Sigmoid colon (tissue), 7 donors: Measurements from ENCODE around the gene KLK10. TPM values are rescaled to one million over a fixed set of nuclear protein-coding genes. Genes with fewer than 3 reads are reported as not detected.

Experiments
- DNase-seq: peaks from one replicate; pipeline ENCODE4 v3.0.0-alpha.2; 2019
- H3K27ac ChIP-seq, 4 donors: fragments of 200-600 bp; sonication (generic); one replicate each; pipeline ENCODE4 v1.5.1; 2016 to 2019; ENCODE audit warnings: mild to moderate bottlenecking in 1 of 4
- H3K27me3 ChIP-seq, 3 donors: fragments of 200-600 bp; sonication (generic); one replicate each; pipeline ENCODE4 v1.5.1; 2019; ENCODE audit warnings: mild to moderate bottlenecking in 1 of 3
- H3K36me3 ChIP-seq, 4 donors: fragments of 200-600 bp; sonication (generic); one replicate each; pipeline ENCODE4 v1.5.1; 2016 to 2019
- H3K4me1 ChIP-seq, 4 donors: fragments of 200-600 bp; sonication (generic); one replicate each; pipeline ENCODE4 v1.5.1; 2017 to 2019
- H3K4me3 ChIP-seq, 4 donors: fragments of 200-600 bp; sonication (generic); one replicate each; pipeline ENCODE4 v1.5.1; 2017 to 2019; ENCODE audit warnings: mild to moderate bottlenecking in 2 of 4, moderate library complexity in 1 of 4
- H3K9me3 ChIP-seq, 4 donors: fragments of 200-600 bp in 3 of 4; sonication (generic) in 3 of 4; one replicate each; pipeline versions ENCODE4 v1.5.1 to v1.6.1; 2013 to 2019
- CTCF ChIP-seq, 4 experiments: fragments of 450-650 bp in 3 of 4; fragments of 200-600 bp in 1 of 4; IDR thresholded peaks; one replicate each; pipeline ENCODE4 v1.5.1; 2016 to 2019; ENCODE audit warnings: antibody characterized with exemption in 4 of 4, mild to moderate bottlenecking in 3 of 4, moderate library complexity in 2 of 4
- EP300 ChIP-seq, 4 donors: sonication (generic); formaldehyde crosslinking; IDR thresholded peaks; one replicate each; pipeline ENCODE4 v1.6.1; 2017; ENCODE audit warnings: antibody characterized with exemption in 4 of 4
- POLR2A ChIP-seq, 2 donors: fragments of 450-650 bp; IDR thresholded peaks; one replicate each; pipeline ENCODE4 v1.6.1; 2016; ENCODE audit warnings: antibody characterized with exemption in 2 of 2, mild to moderate bottlenecking in 2 of 2, moderate library complexity in 2 of 2
- POLR2AphosphoS5 ChIP-seq, 4 donors: sonication (generic); formaldehyde crosslinking; IDR thresholded peaks; one replicate each; pipeline ENCODE4 v1.6.1; 2017; ENCODE audit warnings: antibody characterized with exemption in 4 of 4
- WGBS, 2 donors: extraction: QIAGEN DNeasy Blood & Tissue Kit; methylation state at CpG; one replicate each; pipeline ENCODE4 v1.1.7; 2013; 5-methylcytosine and 5-hydroxymethylcytosine counted together
- intact Hi-C: fragments of 100-400 bp; cut with DNase I; formaldehyde crosslinking; loops from one replicate; pipeline ENCODE4 v1.15.1; 2023
- polyA plus RNA-seq, 3 donors: library from polyadenylated mRNA; stranded (reverse); fragments of 200-250 nt; gene quantifications; one replicate each; pipeline ENCODE4 v1.2.3, GENCODE V29; 2013
- total RNA-seq, 4 donors: library from RNA; depleted of rRNA; stranded (reverse); fragments of >200 nt; gene quantifications; one replicate each; pipeline ENCODE4 v1.1.0, GENCODE V29; 2016
- donor health status: healthy with polysubstance abuse.
- donor health status: Bipolar disorder and iron deficiency.
- donor health status: healthy.

The KLK10 gene
- total and polyA plus RNA-seq, 7 donors, result 0.60 to 2.5 (median 0.69) TPM; not detected in 2

DNA sequence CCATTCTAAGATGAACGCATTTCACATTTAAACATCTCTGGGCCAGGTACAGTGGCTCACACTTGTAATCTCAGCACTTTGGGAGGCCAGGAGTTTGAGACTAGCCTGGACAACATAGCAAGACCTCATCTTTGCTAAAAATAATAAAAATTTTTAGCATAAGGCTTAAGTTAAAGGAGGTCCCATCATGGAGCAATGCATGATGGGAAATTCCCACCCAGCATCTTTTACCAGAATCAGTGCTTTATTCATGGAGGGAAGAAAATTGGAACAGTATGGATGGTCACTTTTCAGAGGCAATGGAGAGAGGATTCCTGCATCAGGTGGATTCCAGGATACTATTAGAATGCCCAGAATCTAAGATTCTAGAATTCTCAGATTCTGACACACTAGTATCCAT is 14.3 kb downstream of the KLK10 start:
- peaks cover 0 to 66% (median 47%) of the 10 kb centered on the region in 3 donors for H3K27me3 ChIP-seq
- H3K9me3 ChIP-seq, result no peaks in the 10 kb centered on the region
- intact Hi-C loops, result no loop called here
- no peak overlapping the region for H3K4me3 ChIP-seq
- H3K36me3 ChIP-seq, result no peaks in the 10 kb centered on the region
- WGBS, 2 donors, result 75 to 91% methylated on average over 1 of the region's 1 CpG
- TF ChIP-seq EP300 (IDR thresholded peaks at IDR 0.05) (no peak), POLR2AphosphoS5 (IDR thresholded peaks at IDR 0.05) (no peak), CTCF (IDR thresholded peaks at IDR 0.05) (no peak), POLR2A (IDR thresholded peaks at IDR 0.05) (no peak)
- no peaks in the 10 kb centered on the region for H3K4me1 ChIP-seq
- H3K27ac ChIP-seq, result no peak overlapping the region
- no peak for DNase-seq

- Histone ChIP-seq H3K27me3 (peaks cover 0 to 63% (median 42%) of the 10 kb centered on the region in 3 donors), H3K4me1 (no peaks in the 10 kb centered on the region), H3K4me3 (no peak overlapping the region), H3K27ac (no peak overlapping the region), H3K9me3 (no peaks in the 10 kb centered on the region), H3K36me3 (no peaks in the 10 kb centered on the region)
- WGBS, 2 donors, result 71 to 78% methylated on average over 7 of the region's 7 CpGs
- DNase-seq, result no peak
- TF ChIP-seq EP300 (IDR thresholded peaks at IDR 0.05), result no peak
- no peak for TF ChIP-seq CTCF (IDR thresholded peaks at IDR 0.05)
- TF ChIP-seq POLR2A (IDR thresholded peaks at IDR 0.05), result no peak
- no peak for TF ChIP-seq POLR2AphosphoS5 (IDR thresholded peaks at IDR 0.05)
- intact Hi-C loops, result no loop called here
Observed at GRCh38 chr19:51003316-51003715, 16.2 kb downstream of the KLK10 start.

- intact Hi-C loops, result no loop called here
- no peak overlapping the region for H3K27ac ChIP-seq
- TF ChIP-seq CTCF (IDR thresholded peaks at IDR 0.05) (no peak), POLR2A (IDR thresholded peaks at IDR 0.05) (no peak), EP300 (IDR thresholded peaks at IDR 0.05) (no peak), POLR2AphosphoS5 (IDR thresholded peaks at IDR 0.05) (no peak)
- peak; percentile 57 for DNase-seq
- peaks cover 0 to 65% (median 42%) of the 10 kb centered on the region in 3 donors for H3K27me3 ChIP-seq
- no peak overlapping the region for H3K4me3 ChIP-seq
- WGBS, 2 donors, result 51 to 71% methylated on average over 42 of the region's 42 CpGs
- no peaks in the 10 kb centered on the region for H3K36me3 ChIP-seq
- H3K4me1 ChIP-seq, result no peaks in the 10 kb centered on the region
- no peaks in the 10 kb centered on the region for H3K9me3 ChIP-seq
Observed at GRCh38 chr19:51002542-51003311, 16.8 kb downstream of the KLK10 start.

- Histone ChIP-seq H3K27ac (no peak overlapping the region), H3K9me3 (no peaks in the 10 kb centered on the region), H3K4me1 (no peaks in the 10 kb centered on the region), H3K4me3 (no peak overlapping the region), H3K27me3 (peaks cover 0 to 62% (median 42%) of the 10 kb centered on the region in 3 donors), H3K36me3 (no peaks in the 10 kb centered on the region)
- DNase-seq, result peak; percentile 40
- intact Hi-C loops, result no loop called here
- 41 to 56% methylated on average over 12 of the region's 12 CpGs for WGBS, 2 donors
- no peak for TF ChIP-seq POLR2AphosphoS5 (IDR thresholded peaks at IDR 0.05)
- TF ChIP-seq CTCF (IDR thresholded peaks at IDR 0.05), result no peak
- no peak for TF ChIP-seq EP300 (IDR thresholded peaks at IDR 0.05)
- no peak for TF ChIP-seq POLR2A (IDR thresholded peaks at IDR 0.05)
Observed at GRCh38 chr19:51002089-51002532, 17.4 kb downstream of the KLK10 start.
